GM18861 (cell line): ENCODE results near the gene SLC35F3.
"Not testable (repeated sequence)": the region's sequence is repeated elsewhere in the genome, so short reads cannot be mapped to it uniquely, and the experiment has no call there.

Experiments
- ATAC-seq: cut with Tn5 transposase; IDR thresholded peaks from one replicate; pipeline ENCODE4 v1.9.1; 2021; ENCODE audit not compliant: unreplicated experiment

Gene SLC35F3

DNA sequence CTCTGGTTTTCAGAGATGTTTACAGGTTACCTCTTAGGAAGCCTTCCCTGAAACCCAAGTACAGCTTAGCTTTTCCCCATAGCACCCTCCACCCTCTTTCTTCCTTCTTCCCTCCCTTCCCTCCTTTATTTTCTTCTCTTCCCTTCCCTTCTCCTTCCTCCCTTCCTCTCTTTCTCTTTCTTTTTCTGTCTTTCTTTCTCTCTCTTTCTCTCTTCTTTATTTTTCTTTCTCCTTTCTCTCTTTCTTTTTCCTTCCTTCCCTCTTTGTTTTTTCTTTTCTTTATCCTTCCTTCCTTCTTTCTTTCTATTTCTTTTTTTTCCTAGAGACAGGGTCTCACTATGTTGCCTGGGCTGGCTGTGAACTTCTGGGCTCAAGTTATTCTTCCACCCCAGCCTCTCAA, 231.6 kb downstream of the SLC35F3 start:
- no peak for ATAC-seq

DNA sequence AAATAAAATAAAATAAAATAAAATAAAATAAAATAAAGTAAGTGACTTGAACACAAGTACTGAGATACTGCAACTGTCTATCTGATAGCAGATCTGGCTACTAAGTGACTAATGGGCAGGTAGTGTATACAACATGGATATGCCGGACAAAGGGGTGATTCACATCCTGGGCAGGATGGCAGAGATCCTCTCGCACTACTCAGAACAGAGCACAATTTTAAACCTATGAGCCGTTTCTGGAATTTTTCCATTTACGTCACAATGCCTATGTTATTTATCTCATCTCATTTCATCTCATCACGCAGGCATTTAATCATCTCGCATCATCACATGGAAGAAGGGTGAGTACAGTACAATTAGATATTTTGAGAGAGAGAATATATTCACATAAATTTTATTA, 235.5 kb downstream of the SLC35F3 start:
- no peak for ATAC-seq

DNA sequence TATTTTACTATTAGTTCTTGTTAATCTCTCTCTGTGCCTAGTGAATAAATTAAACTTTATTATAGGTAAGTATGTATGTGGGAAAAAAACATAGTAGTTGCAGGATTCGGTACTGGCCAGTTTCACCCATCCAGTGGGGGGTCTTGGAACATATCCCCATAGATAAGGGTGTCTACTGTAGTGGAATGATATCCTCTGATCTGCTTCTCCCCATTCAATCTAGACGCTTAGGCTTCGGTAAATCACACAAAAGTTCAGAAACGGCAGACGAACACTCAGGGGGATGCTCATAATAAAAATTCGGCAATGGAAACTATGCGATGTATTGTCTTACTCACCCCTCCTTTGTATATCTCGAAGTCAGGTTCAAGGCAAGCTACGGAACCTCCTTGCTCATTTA, 235.9 kb downstream of the SLC35F3 start:
- no peak for ATAC-seq

DNA sequence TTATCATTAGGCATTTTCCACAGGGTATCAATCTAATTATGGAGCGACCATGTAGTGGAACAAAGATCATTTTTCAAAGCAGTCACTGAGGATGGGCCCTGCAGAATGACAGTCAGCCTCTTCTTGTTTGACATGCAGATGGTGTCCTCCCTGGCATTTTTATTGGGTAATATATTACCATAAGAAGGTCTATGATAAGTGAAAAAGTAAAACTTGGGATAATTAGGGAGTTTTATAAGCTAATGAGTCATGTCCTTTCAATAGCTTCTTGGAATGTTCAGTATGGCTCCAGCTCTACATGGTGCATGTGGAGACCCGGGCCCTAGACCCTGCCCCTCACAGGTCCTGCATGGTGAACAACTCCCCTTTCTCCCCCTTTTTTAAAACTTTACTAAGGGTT, 236.5 kb downstream of the SLC35F3 start:
- ATAC-seq: no peak

DNA sequence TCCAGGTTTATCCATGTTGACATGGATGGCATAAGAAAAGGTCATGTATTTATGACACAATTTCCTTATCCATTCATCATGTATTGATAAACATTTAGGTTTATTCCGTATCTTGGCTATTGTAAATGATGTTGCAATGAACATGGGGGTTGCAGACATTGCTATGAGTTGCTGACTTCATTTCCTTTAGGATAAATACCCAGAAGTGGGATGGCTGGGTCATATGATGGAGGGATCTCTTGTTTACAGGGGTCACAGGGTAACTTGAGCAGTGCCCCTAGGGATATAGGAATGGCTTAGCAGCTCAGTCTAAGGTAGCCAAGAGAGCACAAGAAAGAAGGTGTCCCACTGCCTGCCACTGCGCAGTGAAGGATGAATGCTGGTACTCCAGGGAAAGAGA, 239.2 kb downstream of the SLC35F3 start:
- no peak for ATAC-seq

DNA sequence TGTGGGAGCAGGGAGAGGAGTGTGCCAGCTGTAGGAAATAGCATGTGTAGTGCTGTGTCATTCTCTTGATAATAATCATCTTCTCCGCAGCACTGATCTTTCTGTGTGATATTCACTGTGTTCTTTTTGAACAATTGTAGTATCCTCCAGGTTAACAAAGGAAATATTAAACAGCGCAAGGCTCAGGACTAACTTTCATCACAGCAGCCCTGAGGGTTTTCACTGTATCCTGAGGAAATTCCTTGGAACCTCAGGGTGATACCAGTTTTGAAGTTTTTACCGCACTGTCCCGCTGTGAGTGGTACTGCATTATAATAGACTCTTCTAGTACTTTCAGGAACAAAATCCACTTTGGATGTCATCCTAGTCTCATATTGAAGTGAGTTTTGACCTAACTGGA, 240.4 kb downstream of the SLC35F3 start:
- ATAC-seq: no peak

DNA sequence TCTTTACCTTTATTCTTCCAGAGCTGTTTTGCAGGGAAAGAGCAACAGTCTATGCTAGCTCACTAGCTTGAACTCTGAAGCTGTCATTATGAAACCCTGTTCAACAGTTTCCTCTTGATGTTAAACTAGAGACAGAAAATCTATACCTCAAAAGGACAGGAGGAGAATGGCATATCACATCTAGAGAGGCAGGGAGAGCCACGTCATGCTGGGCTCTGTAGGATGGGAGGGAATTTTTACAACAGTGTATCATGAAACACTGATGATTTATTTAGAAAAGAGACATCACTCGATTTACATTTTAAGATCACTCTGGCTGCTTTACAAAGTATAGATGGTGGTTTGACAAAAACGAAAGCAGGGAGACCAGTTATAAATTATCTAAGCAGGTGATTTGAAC, 243.9 kb downstream of the SLC35F3 start:
- ATAC-seq: no peak

DNA sequence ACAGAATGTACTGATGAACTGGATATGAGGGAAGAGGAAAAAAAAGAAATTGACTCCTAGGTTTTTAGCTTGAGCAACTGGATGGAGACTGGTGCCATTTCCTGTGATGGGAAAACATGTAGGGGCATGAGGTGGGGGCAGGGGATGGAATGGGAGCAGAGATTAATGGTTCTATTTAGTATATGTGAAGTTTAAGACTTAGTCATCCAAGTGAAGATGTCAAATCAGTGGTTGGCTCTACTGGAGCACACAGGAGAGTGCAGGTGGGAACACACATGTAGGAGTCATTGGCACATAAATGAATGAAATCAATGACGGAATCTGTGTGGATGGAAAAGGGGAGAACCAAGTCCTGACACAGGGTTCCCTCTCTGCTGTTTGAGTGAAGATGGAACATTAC, 244.3 kb downstream of the SLC35F3 start:
- no peak for ATAC-seq

DNA sequence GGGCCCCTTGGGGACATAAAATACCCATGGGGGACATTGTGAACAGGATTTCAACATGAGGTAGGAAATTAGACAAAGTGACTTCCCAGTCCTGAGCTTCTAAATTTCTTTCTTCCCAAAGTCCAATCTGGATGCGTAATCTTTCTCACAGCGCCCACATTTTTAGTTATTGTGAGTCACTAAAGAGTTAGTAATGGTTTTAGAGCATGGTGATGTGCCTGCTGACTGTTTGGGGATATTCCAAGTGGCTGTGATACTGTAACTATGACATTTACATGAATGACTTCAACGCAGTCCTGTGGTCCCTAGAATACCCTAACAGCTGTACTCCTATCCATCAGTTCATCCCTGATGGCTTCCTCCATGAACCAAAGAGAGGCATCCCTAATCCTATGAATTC, 244.7 kb downstream of the SLC35F3 start:
- ATAC-seq: no peak

DNA sequence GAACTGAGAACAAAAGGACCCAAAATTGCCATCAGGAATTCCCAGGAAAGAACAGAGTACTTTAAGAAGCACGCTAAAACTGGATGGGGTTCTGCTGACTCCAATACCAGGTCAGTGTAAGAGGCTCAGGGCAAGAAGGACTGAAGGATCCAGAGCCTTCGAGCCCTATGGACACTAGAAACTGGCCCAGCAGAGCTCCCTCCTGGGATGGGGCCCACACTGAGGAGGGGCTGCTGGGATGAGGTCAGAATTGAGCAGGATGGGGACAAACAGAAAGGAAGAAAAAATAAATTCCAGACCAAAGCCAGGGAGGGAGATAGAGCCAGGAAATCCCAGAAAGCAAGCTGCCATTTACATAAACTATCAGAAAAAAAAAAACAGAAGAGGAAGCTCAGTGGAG, 246.4 kb downstream of the SLC35F3 start:
- ATAC-seq: no peak

DNA sequence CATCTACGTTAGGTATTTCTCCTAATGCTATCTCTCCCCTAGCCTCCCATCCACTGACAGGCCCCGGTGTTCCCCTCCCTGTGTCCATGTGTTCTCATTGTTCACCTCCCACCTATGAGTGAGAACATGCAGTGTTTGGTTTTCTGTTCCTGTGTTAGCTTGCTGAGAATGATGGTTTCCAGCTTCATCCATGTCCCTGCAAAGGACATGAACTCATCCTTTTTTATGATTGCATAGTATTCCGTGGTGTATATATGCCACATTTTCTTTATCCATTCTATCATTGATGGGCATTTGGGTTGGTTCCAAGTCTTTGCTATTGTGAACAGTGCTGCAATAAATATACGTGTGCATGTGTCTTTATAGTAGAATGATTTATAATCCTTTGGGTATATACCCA, 247.9 kb downstream of the SLC35F3 start:
- not testable (repeated sequence) for ATAC-seq

DNA sequence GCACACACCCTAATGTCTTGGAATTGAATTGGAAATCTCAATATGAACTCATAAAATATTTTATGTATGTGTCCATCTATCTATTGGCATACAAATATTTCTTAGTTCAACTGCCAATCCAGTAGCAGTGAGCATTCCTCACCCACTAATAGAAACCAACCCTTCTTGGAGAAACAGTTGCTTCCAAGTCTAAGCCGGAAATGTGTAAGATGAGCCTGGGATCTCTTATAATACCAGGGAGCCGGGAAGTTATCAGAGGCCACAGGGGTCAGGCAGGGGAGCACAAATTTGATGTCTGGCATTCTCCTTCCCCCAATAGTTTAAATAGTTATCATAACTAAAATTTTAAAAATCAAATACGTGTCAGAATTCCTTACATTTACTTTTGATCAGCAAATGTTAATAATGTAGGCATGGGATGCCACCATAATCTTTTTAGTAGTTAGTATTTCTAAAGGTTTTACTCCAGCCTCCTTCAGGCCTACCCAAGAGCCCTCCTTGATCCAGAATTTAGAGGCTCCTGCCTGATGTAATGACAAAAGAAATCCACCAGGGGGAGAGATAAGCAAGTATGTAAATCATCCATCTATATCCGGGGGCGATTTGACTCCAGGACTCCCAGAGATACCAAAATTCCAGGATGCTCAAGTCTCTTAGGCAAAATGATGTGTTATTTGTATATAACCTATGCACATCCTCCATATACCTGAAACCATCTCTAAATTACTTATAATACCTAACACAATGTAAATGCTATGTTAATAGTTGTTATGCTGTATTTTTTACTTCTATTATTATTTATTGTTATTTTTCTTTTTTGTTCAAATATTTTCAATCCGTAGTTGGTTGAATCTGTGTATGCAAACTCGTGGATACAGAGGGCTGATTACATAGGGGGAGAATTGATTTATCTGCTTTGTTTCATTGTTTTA, 250.1 kb downstream of the SLC35F3 start:
- ATAC-seq: no peak

DNA sequence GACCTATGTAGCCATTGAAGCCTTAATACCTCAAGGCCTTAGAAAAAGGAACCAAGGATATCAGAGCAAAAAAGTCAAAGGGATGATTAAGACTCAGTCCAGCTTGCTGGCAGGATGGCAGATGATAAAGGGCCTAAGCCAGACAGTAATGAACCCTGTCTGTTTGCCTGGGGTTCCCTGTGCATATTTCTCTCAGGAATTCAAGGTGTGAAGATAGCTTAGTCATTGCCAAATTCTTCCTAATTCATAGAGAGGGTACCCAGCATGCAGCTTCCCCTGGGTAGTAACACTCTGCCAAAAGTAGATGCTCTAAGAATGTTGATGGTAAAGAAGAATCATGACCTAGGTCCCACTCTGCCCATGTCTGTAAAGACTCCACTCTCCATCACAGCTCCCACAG, 258.2 kb downstream of the SLC35F3 start:
- ATAC-seq: no peak

DNA sequence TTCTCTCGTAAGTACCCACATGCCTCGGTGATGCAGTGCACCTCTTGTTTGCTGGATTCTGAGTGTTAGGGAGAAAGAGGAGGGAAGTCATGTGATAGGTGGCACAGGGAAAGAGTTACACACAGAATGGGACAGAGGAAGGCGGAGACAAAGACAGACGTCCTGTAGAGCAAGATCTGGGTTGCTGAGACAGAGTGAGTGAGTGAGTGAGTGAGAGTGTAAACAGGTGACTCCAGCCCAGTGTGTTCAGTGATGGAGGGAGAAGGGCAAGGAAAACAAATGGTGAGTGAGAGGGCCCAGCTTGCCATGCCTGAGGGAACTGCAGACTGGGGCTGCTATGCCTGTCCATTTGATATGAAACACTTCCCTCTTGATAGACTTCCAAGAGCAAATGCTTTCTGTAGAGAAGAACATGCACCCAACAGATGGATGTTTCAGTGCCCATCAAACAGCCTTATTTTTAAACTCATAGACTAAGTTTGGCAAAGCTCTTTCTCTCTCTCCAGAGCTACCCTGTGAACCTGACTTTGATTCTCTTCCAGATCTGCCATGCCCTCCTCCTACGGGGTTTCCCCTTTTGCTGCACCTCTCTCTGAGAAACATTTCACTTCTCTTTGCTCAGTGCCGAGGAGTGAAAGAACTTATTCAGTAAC, 258.9 kb downstream of the SLC35F3 start:
- ATAC-seq: no peak

DNA sequence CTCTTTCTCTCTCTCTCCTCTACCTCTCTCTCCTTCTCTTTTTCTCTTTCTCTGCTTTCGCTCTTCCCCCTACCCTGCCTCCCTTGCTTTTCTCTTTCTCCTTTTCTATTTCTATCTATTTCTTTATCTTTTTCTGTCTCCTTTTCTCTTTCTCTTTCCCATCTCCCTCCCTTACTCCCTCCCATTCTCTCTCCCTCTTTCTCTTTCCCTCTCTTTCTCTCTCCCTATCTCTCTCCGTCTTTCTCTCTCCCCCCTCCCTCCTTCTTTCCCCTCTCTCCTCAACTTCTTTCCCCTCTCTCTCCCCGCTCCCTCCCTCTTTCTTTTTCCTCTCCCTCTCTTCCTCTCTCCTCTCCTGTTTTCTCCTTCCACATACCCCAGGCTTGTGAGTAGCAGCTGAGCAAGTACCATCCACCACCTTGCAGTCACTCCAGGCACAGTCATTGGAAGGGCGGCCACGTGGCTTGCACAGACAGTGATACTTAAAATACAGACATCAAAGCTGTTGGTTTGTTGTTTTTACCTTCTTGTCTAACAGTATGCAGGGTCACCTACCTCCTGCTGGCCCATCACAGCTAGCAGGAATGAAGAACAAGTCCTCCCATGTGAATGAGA, 259.7 kb downstream of the SLC35F3 start:
- ATAC-seq: no peak

DNA sequence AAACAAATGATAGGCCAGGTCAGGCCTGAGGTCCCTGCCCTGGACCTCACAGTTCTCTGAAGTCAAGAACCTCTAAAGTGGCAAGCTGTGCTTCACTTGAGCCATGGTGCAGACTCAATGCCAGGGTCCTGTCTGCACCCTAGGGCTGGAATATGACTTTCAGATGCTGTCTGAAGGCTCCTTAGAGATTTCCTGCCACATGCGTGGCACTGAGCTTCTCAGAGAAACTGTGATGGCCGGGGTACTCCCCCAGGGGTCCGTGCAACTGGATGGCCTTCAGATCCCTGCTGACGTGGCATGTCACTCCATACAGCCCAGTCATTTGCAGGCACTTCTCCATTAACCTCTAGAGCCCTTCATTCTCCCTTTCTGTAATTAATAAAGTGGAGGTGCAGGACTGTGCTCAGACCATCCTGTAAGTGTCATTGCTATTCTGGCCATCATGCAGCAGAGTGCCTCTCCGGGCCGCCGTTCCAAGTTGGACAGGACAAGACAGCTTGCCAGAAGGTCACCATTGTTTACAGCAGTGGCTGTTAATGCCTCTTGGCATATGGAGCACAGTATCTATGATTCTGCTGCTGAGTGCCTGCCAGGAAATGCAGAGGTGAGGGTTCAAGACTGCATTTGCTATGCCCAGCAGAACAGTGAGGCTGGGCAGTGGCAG, 263.7 kb downstream of the SLC35F3 start:
- no peak for ATAC-seq

DNA sequence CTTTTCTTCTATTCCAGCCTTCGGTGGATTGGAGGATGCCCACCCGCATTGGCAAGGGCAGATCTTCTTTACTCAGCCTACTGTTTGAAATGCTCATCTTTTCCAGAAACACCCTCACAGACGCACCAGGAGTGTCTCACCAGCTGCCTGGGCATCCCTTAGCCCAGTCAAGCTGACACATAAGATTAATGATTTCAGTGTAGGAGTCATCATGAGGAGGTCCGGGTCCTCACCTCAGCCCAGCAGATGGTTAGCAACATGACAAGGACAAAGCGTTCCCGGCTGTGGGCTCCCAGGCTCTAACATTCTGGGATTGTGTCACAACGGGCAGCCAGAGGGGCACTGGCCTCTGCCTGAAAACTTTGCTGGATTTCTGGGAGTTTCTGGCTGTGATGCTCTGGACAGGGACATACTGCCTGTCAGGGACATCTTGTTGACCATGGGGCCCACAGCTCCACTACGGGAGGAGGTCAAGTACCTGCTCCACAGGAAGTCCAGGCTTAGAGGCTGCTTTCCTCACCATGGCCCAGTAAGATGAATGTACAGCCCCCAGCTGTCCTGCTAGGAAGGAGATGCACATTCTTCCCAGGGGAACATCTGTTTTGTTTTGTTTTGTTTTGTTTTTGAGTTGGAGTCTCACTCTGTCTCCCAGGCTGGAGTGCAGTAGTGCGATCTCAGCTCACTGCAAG, 264.8 kb downstream of the SLC35F3 start:
- ATAC-seq: no peak

DNA sequence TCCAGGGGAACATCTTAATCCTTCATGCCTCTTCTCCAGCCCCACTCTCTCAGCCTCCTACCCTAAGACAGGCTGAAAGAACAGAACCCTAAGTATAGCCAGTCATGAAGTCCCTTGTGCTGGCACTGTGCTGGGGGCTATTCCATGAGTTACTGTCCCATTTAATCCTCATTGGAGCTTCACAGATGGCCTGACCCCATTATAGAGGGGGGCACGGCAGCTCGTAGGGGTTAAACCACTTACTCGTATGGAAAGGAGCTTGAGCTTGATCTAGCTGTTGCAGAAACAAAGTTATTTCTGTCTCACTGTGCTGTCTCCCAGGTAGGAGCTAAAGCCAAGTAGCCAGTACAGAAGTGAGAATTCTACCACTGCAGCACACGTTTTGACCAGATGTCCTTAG, 265.6 kb downstream of the SLC35F3 start:
- ATAC-seq: no peak

DNA sequence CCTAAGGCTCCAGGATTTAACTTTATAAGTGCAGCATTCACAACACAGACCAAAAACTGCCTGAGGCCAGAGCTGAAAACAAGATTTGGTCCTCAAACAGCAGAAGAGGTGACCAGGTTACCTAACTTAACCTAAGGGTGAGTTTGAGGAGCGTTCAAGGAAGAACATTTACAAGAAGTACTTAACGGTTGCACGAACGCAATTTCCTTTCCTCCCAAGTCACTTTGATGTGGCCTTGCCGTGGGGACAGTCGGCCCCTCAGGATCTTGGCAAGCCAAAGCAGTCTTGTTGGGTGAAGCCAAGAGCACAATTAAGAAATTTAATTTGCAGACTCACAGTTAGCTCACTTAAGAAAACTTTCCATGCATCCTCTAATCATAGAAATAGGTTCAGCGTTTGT, 266.1 kb downstream of the SLC35F3 start:
- ATAC-seq: no peak

DNA sequence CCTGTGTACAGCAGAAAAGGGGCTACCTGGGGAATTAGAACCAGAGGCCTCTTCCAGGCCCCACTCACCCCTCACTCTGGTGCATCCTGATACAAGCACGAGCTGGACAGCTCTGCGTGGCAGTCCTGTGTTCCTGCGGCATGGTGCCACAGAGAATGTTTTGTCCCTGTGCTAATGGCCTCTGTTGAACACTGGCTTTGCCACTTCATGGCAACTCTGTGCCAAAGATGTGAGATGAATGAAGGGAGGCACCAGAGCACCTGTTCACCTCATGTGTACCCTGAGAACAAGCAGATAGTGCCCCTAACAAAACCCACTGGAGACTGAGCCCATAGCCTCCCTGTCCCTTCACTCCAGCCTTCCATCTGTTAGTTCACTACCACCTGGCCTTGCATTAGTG, 269.5 kb downstream of the SLC35F3 start:
- no peak for ATAC-seq

DNA sequence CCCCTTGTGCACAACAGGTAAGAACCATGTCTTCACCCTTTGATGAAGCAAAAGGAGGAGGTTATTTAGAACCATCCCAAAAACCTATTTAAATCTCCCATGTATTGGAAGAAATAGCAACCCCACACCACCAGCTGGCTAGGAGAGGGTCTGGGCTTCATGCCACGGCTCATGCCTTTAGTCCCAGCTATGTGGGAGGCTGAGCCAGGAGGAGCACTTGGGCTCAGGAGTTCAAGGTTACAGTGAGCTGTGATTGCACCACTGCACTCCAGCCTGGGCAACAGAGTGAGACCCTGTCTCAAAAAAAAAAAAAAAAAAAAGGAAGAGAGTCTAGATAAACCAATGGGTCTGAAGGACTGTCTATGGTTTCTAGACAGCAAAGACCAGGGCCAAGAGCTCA, 270.9 kb downstream of the SLC35F3 start:
- no peak for ATAC-seq
